PC-9 (cell line): ENCODE data around the gene HBE1.

Experiments used
- EZH2 ChIP-seq: fragments of 200-600 bp; sonication (generic); IDR thresholded peaks from 2 replicates; pipeline ENCODE4 v1.8.0; 2017; ENCODE audit warnings: antibody characterized with exemption, low read depth
- TF ChIP-seq, protein P1 (sequence below): fragments of 200-600 bp; sonication (generic); conservative IDR thresholded peaks from 2 replicates; pipeline ENCODE4 v1.6.1; 2017; ENCODE audit warnings: mixed run types, antibody characterized with exemption, mild to moderate bottlenecking, moderate library complexity

- TF ChIP-seq, protein P1, sequence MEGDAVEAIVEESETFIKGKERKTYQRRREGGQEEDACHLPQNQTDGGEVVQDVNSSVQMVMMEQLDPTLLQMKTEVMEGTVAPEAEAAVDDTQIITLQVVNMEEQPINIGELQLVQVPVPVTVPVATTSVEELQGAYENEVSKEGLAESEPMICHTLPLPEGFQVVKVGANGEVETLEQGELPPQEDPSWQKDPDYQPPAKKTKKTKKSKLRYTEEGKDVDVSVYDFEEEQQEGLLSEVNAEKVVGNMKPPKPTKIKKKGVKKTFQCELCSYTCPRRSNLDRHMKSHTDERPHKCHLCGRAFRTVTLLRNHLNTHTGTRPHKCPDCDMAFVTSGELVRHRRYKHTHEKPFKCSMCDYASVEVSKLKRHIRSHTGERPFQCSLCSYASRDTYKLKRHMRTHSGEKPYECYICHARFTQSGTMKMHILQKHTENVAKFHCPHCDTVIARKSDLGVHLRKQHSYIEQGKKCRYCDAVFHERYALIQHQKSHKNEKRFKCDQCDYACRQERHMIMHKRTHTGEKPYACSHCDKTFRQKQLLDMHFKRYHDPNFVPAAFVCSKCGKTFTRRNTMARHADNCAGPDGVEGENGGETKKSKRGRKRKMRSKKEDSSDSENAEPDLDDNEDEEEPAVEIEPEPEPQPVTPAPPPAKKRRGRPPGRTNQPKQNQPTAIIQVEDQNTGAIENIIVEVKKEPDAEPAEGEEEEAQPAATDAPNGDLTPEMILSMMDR: no peak
- TF ChIP-seq EZH2: no peak
Measured at GRCh38 chr11:5297721-5298323, 28.1 kb upstream of the HBE1 start.
